A549 (cell line): ENCODE data around the gene QRICH1. TPM values are rescaled to one million over a fixed set of nuclear protein-coding genes. Genes with fewer than 3 reads are reported as not detected.

Experiments used
- ATAC-seq, 2 experiments: fragments of 200-7000 bp in 1 of 2; fragments of >200 bp in 1 of 2; cut with Nextera tagmentation in 1 of 2; cut with Tn5 transposase in 1 of 2; 3 replicates each; pipeline versions ENCODE4 v1.8.0 to v1.9.1; 2018 to 2020; ENCODE audit warnings: mild to moderate bottlenecking in 1 of 2, moderate library complexity in 1 of 2
- CTCF ChIA-PET: fragments of 300-600 bp; sonication (Branson Sonifier 250); formaldehyde crosslinking; extraction: SDS; loops from one replicate; lab custom pipeline; 2021; ENCODE audit warnings: antibody characterized with exemption, inconsistent platforms; lab: Yijun Ruan, JAX
- POLR2A ChIA-PET: fragments of 350-600 bp; formaldehyde crosslinking; extraction: SDS; loops from one replicate; lab custom pipeline; 2021; ENCODE audit warnings: antibody characterized with exemption, inconsistent platforms; lab: Yijun Ruan, JAX
- DNase-seq, 2 experiments: peaks; one replicate each; pipeline versions ENCODE4 v3.0.0 to v3.0.0-alpha.2; 2011 to 2016; ENCODE audit warnings: low read depth in 1 of 2, low spot score in 1 of 2
- FAIRE-seq: peaks from 2 replicates; lab custom pipeline; 2011; peaks lifted over from hg19 to GRCh38; lab: Jason Lieb, UNC
- H3K27ac ChIP-seq, 2 experiments: fragments of >200 bp; sonication (Bioruptor Twin); formaldehyde crosslinking; 3 replicates each; pipeline ENCODE4 v1.5.1; 2016 to 2017
- H3K4me1 ChIP-seq: fragments of >200 bp; sonication (Bioruptor Twin); formaldehyde crosslinking; 3 replicates; pipeline ENCODE4 v1.6.1; 2016
- H3K4me2 ChIP-seq: fragments of >200 bp; sonication (Bioruptor Twin); formaldehyde crosslinking; 3 replicates; pipeline ENCODE4 v1.6.1; 2016
- H3K4me3 ChIP-seq: fragments of >200 bp; sonication (Bioruptor Twin); formaldehyde crosslinking; 3 replicates; pipeline ENCODE4 v1.5.1; 2016
- H3K9me3 ChIP-seq: fragments of >200 bp; sonication (Bioruptor Twin); formaldehyde crosslinking; 3 replicates; pipeline ENCODE4 v1.6.1; 2016
- BHLHE40 ChIP-seq: IDR thresholded peaks from 2 replicates; pipeline ENCODE4 v1.6.1; 2012; ENCODE audit warnings: low read depth, low read length, inconsistent platforms
- CBX2 ChIP-seq: fragments of 200-600 bp; sonication (generic); IDR thresholded peaks from 2 replicates; pipeline ENCODE4 v1.6.1; 2016; ENCODE audit warnings: low read depth, mild to moderate bottlenecking, borderline replicate concordance
- CHD2 ChIP-seq: fragments of 150-350 bp; IDR thresholded peaks from 2 replicates; pipeline ENCODE4 v1.6.1; 2014; ENCODE audit warnings: low read length; ENCODE audit not compliant: partially characterized antibody
- EHF ChIP-seq: fragments of 250-450 bp; sonication (Bioruptor Pico); IDR thresholded peaks from 2 replicates; pipeline ENCODE4 v1.5.0; 2020; ENCODE audit warnings: mild to moderate bottlenecking
- FOSB ChIP-seq: fragments of 250-450 bp; sonication (Bioruptor Pico); IDR thresholded peaks from 2 replicates; pipeline ENCODE4 v1.5.0; 2020; ENCODE audit warnings: mild to moderate bottlenecking, moderate library complexity
- FOXS1 ChIP-seq: fragments of 250-450 bp; sonication (Bioruptor Pico); IDR thresholded peaks from 2 replicates; pipeline ENCODE4 v1.5.0; 2020; ENCODE audit warnings: mild to moderate bottlenecking, moderate library complexity
- HEYL ChIP-seq: fragments of 250-450 bp; sonication (Bioruptor Pico); IDR thresholded peaks from 2 replicates; pipeline ENCODE4 v1.8.0; 2021; ENCODE audit warnings: mild to moderate bottlenecking, moderate library complexity
- HOXB13 ChIP-seq: fragments of 250-450 bp; sonication (Bioruptor Pico); IDR thresholded peaks from 2 replicates; pipeline ENCODE4 v1.5.0; 2020; ENCODE audit warnings: low read depth, mild to moderate bottlenecking, moderate library complexity
- JUNB ChIP-seq: fragments of >200 bp; sonication (Bioruptor Twin); formaldehyde crosslinking; IDR thresholded peaks from 2 replicates; pipeline ENCODE4 v1.6.1; 2016
- MAFK ChIP-seq: fragments of 450-650 bp; IDR thresholded peaks from 2 replicates; pipeline ENCODE4 v1.6.1; 2014; ENCODE audit not compliant: partially characterized antibody
- MAZ ChIP-seq: fragments of 150-350 bp; IDR thresholded peaks from 2 replicates; pipeline ENCODE4 v1.6.1; 2014; ENCODE audit warnings: antibody characterized with exemption, low read depth, low read length, borderline replicate concordance
- MYC ChIP-seq: IDR thresholded peaks from 2 replicates; pipeline ENCODE4 v1.6.1; 2012; ENCODE audit warnings: mild to moderate bottlenecking, inconsistent platforms, low read length, improper control_type of control experiment, borderline replicate concordance
- NPAS2 ChIP-seq: fragments of 250-450 bp; sonication (Bioruptor Pico); IDR thresholded peaks from 2 replicates; pipeline ENCODE4 v1.8.0; 2022; ENCODE audit warnings: mild to moderate bottlenecking, moderate library complexity, borderline replicate concordance
- NR3C1 ChIP-seq: fragments of >200 bp; sonication (Bioruptor Twin); formaldehyde crosslinking; IDR thresholded peaks from 3 replicates; pipeline ENCODE4 v1.6.1; 2017
- PBX3 ChIP-seq: IDR thresholded peaks from 2 replicates; pipeline ENCODE4 v1.6.1; 2012
- RARB ChIP-seq: fragments of 250-450 bp; sonication (Bioruptor Pico); IDR thresholded peaks from 2 replicates; pipeline ENCODE4 v1.8.0; 2021; ENCODE audit warnings: mild to moderate bottlenecking, moderate library complexity
- REST ChIP-seq: fragments of 200-600 bp; sonication (generic); IDR thresholded peaks from 2 replicates; pipeline ENCODE4 v1.6.1; 2016; ENCODE audit warnings: antibody characterized with exemption, mild to moderate bottlenecking, moderate library complexity
- SMC3 ChIP-seq: fragments of >200 bp; sonication (Bioruptor Twin); formaldehyde crosslinking; IDR thresholded peaks from 3 replicates; pipeline ENCODE4 v1.6.1; 2018; ENCODE audit warnings: inconsistent platforms
- ZSCAN20 ChIP-seq: fragments of 250-450 bp; sonication (Bioruptor Pico); IDR thresholded peaks from 2 replicates; pipeline ENCODE4 v1.8.0; 2022; ENCODE audit warnings: mild to moderate bottlenecking, moderate library complexity
- WGBS: methylation state at CpG from one replicate; pipeline ENCODE4 v1.1.6; 2017; ENCODE audit errors: missing lambda C conversion rate; 5-methylcytosine and 5-hydroxymethylcytosine counted together
- polyA plus RNA-seq, 4 experiments: library from polyadenylated mRNA; depleted of rRNA in 3 of 4; stranded (reverse); fragments of >200 nt; fragmentation: RNase III in 1 of 4; extraction: RNeasy Plus Mini Kit Qiagen cat#74134 plus additional on column Dnase treatment in 1 of 4; gene quantifications; 2 replicates in 3 of 4; 3 replicates in 1 of 4; pipeline ENCODE4 v1.2.3, GENCODE V29; 2011 to 2017
- TF ChIP-seq, protein P1 (sequence below): IDR thresholded peaks from 2 replicates; pipeline ENCODE4 v1.6.1; 2012
- TF ChIP-seq, protein P2 (sequence below): IDR thresholded peaks from 2 replicates; pipeline ENCODE4 v1.6.1; 2012; ENCODE audit warnings: low read depth, borderline replicate concordance
- TF ChIP-seq, protein P3 (sequence below): fragments of >200 bp; sonication (Bioruptor Twin); formaldehyde crosslinking; IDR thresholded peaks from 2 replicates; pipeline ENCODE4 v1.6.1; 2016
- TF ChIP-seq, protein P4 (sequence below): fragments of 450-650 bp; IDR thresholded peaks from 2 replicates; pipeline ENCODE4 v1.6.1; 2014; ENCODE audit warnings: antibody characterized with exemption

Gene QRICH1
- polyA plus RNA-seq, 2 of the 4 experiments (the other 2 are of a cell fraction): 47.9 to 53.8 TPM

DNA sequence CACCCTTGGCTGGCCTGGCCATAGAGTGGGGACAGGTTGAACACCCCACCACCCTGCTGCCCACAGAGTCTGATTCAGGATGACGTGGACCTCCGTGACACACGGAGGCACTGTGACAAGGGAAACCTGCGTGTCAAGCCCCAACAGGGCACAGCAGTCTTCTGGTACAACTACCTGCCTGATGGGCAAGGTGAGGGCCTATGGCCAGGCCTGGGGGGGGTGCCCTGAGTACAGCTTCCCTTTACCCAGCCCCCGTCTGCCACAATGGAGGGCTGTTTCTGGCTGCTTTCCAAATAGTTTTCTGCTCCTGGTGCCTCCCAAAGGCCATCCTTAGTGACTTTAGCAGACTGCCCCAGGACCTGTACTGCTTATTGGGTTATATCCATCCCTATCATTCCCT lies 87.9 kb downstream of the QRICH1 start:
- WGBS: 98% methylated on average over 5 of the region's 5 CpGs
- Histone ChIP-seq H3K9me3 (no peaks in the 10 kb centered on the region), H3K4me3 (peak overlapping the region; percentile 100; the same call in 2 of the 3 replicates), H3K4me1 (peaks cover 21% of the 10 kb centered on the region; the same call in 2 of the 3 replicates), H3K4me2 (peak overlapping the region; percentile 99), H3K27ac (peak overlapping the region; percentile 98 to 100)
- ATAC-seq: no peak
- ChIA-PET POLR2A (interaction anchor here (2.3 to 4.1 kb wide), 3 partner anchors 11 to 17 kb away, joined by 24 to 57 read pairs (median 26); partner anchors contain the start of genes DALRD3, NDUFAF3 and P4HTM), CTCF (interaction anchor here (1.0 to 30.1 kb wide), 3 partner anchors 13 to 76 kb away, joined by 3 to 385 read pairs (median 65); partner anchors contain the start of genes DALRD3, NDUFAF3 and P4HTM)
- no peak for TF ChIP-seq HOXB13 (CRISPR knock-in tag)
- TF ChIP-seq, protein P1, sequence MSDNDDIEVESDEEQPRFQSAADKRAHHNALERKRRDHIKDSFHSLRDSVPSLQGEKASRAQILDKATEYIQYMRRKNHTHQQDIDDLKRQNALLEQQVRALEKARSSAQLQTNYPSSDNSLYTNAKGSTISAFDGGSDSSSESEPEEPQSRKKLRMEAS: no peak
- FAIRE-seq: no peak
- DNase-seq: no peak

GRCh38 chr3:49005303-49005680 lies 88.6 kb downstream of the QRICH1 start:
- Histone ChIP-seq H3K27ac (no peak overlapping the region), H3K4me2 (no peak overlapping the region), H3K4me1 (peaks cover 21% of the 10 kb centered on the region; the same call in 2 of the 3 replicates), H3K9me3 (no peaks in the 10 kb centered on the region), H3K4me3 (no peak overlapping the region)
- WGBS: 96% methylated on average over 3 of the region's 3 CpGs
- FAIRE-seq: no peak
- CTCF ChIA-PET: interaction anchor here (1.7 to 30.1 kb wide), 2 partner anchors 9 to 14 kb away, joined by 5 to 385 read pairs; partner anchors contain the start of gene P4HTM
- DNase-seq: no peak
- no peak for ATAC-seq
- POLR2A ChIA-PET: interaction anchor here (4.1 kb wide), 1 partner anchor 16 kb away, joined by 57 read pairs; the partner anchor contains the start of gene NDUFAF3
- TF ChIP-seq NPAS2 (CRISPR knock-in tag) (no peak), ZSCAN20 (CRISPR knock-in tag) (no peak), FOSB (CRISPR knock-in tag) (no peak), HEYL (CRISPR knock-in tag) (no peak), JUNB (no peak), CHD2 (no peak), NR3C1 (no peak), MAZ (no peak), BHLHE40 (no peak), MAFK (no peak), FOXS1 (CRISPR knock-in tag) (no peak)
- TF ChIP-seq, protein P2, sequence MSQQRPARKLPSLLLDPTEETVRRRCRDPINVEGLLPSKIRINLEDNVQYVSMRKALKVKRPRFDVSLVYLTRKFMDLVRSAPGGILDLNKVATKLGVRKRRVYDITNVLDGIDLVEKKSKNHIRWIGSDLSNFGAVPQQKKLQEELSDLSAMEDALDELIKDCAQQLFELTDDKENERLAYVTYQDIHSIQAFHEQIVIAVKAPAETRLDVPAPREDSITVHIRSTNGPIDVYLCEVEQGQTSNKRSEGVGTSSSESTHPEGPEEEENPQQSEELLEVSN: no peak
- TF ChIP-seq, protein P3, sequence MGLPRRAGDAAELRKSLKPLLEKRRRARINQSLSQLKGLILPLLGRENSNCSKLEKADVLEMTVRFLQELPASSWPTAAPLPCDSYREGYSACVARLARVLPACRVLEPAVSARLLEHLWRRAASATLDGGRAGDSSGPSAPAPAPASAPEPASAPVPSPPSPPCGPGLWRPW: no peak

- ChIA-PET CTCF (interaction anchor here (1.7 to 30.1 kb wide), 3 partner anchors 9 to 17 kb away, joined by 5 to 385 read pairs (median 5); partner anchors contain the start of genes NDUFAF3 and P4HTM), POLR2A (interaction anchor here (4.1 kb wide), 1 partner anchor 17 kb away, joined by 57 read pairs; the partner anchor contains the start of gene NDUFAF3)
- DNase-seq (no peak), FAIRE-seq (no peak), ATAC-seq (no peak)
- 76% methylated on average over 4 of the region's 16 CpGs for WGBS
- Histone ChIP-seq H3K4me1 (peaks cover 21% of the 10 kb centered on the region; the same call in 2 of the 3 replicates), H3K9me3 (no peaks in the 10 kb centered on the region), H3K4me3 (no peak overlapping the region), H3K27ac (no peak overlapping the region), H3K4me2 (no peak overlapping the region)
- no peak for TF ChIP-seq PBX3
- no peak for TF ChIP-seq REST
- TF ChIP-seq EHF (CRISPR knock-in tag): no peak
- TF ChIP-seq NR3C1: no peak
- no peak for TF ChIP-seq MYC
- no peak for TF ChIP-seq RARB
- TF ChIP-seq, protein P2: no peak
- no peak for TF ChIP-seq CBX2
- TF ChIP-seq MAFK: no peak
- TF ChIP-seq, protein P4, sequence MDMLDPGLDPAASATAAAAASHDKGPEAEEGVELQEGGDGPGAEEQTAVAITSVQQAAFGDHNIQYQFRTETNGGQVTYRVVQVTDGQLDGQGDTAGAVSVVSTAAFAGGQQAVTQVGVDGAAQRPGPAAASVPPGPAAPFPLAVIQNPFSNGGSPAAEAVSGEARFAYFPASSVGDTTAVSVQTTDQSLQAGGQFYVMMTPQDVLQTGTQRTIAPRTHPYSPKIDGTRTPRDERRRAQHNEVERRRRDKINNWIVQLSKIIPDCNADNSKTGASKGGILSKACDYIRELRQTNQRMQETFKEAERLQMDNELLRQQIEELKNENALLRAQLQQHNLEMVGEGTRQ: no peak
- TF ChIP-seq FOSB (CRISPR knock-in tag): no peak
- TF ChIP-seq SMC3: no peak
Observed at GRCh38 chr3:49004352-49005302, 89.2 kb downstream of the QRICH1 start.
